Smooth muscle cell (in vitro differentiated cells): ENCODE measurements around the gene FABP2. TPM values are rescaled to one million over a fixed set of nuclear protein-coding genes. Genes with fewer than 3 reads are reported as not detected.

Source experiments
- DNase-seq: peaks from one replicate; lab custom pipeline; 2025; ENCODE audit not compliant: unreplicated experiment; lab: John Stamatoyannopoulos, UW
- H2AFZ ChIP-seq: fragments of 200-600 bp; sonication (generic); 2 replicates; pipeline ENCODE4 v1.6.0; 2016; ENCODE audit warnings: antibody characterized with exemption, low read depth, mild to moderate bottlenecking
- H3F3A ChIP-seq: fragments of 200-600 bp; sonication (generic); 2 replicates; pipeline ENCODE4 v1.6.0; 2017; ENCODE audit warnings: antibody characterized with exemption, low read depth
- H3K27ac ChIP-seq: fragments of 200-600 bp; sonication (generic); 2 replicates; pipeline ENCODE4 v1.5.1; 2016; ENCODE audit warnings: low read depth, mild to moderate bottlenecking
- H3K27me3 ChIP-seq: fragments of 200-600 bp; sonication (generic); 2 replicates; pipeline ENCODE4 v1.6.1; 2016; ENCODE audit warnings: low read depth, mild to moderate bottlenecking
- H3K36me3 ChIP-seq: fragments of 200-600 bp; sonication (generic); 2 replicates; pipeline ENCODE4 v1.5.1; 2016; ENCODE audit warnings: low read depth
- H3K4me1 ChIP-seq: fragments of 200-600 bp; sonication (generic); 2 replicates; pipeline ENCODE4 v1.5.1; 2016; ENCODE audit warnings: low read depth
- H3K4me2 ChIP-seq: fragments of 200-600 bp; sonication (generic); 2 replicates; pipeline ENCODE4 v1.6.0; 2016; ENCODE audit warnings: mild to moderate bottlenecking
- H3K4me3 ChIP-seq: fragments of 200-600 bp; sonication (generic); 2 replicates; pipeline ENCODE4 v1.5.1; 2016; ENCODE audit warnings: mild to moderate bottlenecking
- H3K79me2 ChIP-seq: fragments of 200-600 bp; sonication (generic); 2 replicates; pipeline ENCODE4 v1.6.0; 2016; ENCODE audit warnings: low read depth, mild to moderate bottlenecking
- H3K9ac ChIP-seq: fragments of 200-600 bp; sonication (generic); 2 replicates; pipeline ENCODE4 v1.6.0; 2016; ENCODE audit warnings: low read depth
- H3K9me3 ChIP-seq: fragments of 200-600 bp; sonication (generic); replicated peaks from 2 replicates; pipeline ENCODE4 v1.5.1; 2016; ENCODE audit warnings: low read depth
- H4K20me1 ChIP-seq: fragments of 200-600 bp; sonication (generic); 2 replicates; pipeline ENCODE4 v1.6.0; 2016; ENCODE audit warnings: low read depth
- CTCF ChIP-seq: fragments of 200-600 bp; sonication (generic); IDR thresholded peaks from 2 replicates; pipeline ENCODE4 v1.5.1; 2017; ENCODE audit warnings: borderline replicate concordance, mild to moderate bottlenecking, antibody characterized with exemption; ENCODE audit not compliant: insufficient read depth, poor library complexity, severe bottlenecking
- WGBS: methylation state at CpG from one replicate; pipeline ENCODE4 v1.1.7; 2016; ENCODE audit warnings: low lambda C conversion rate; 5-methylcytosine and 5-hydroxymethylcytosine counted together
- polyA plus RNA-seq: library from polyadenylated mRNA; unstranded; fragments of >200 nt; fragmentation: Nextera tagmentation; extraction: Ambion mirVana; gene quantifications from 2 replicates; pipeline ENCODE4 v1.2.1, GENCODE V29; 2016
- total RNA-seq: library from RNA; depleted of rRNA; stranded (reverse); fragments of >200 nt; gene quantifications from 2 replicates; pipeline ENCODE4 v1.2.3, GENCODE V29; 2014

FABP2 gene
- total and polyA plus RNA-seq, 2 experiments from 2014 or later, result not detected

- Histone ChIP-seq H2AFZ (peak overlapping the region; percentile 89), H3K27me3 (no peaks in the 10 kb centered on the region), H3K27ac (peak overlapping the region; percentile 86), H3K4me2 (peak overlapping the region; percentile 96), H3K4me3 (peak overlapping the region; percentile 80), H3K36me3 (no peaks in the 10 kb centered on the region), H3F3A (no peaks in the 10 kb centered on the region), H3K9ac (peak overlapping the region; percentile 88), H3K4me1 (peaks cover 14% of the 10 kb centered on the region), H4K20me1 (peaks cover 33% of the 10 kb centered on the region), H3K9me3 (no peaks in the 10 kb centered on the region), H3K79me2 (peaks cover 36% of the 10 kb centered on the region)
- no peak for DNase-seq
- no peak for TF ChIP-seq CTCF
- 9% methylated on average over 2 of the region's 2 CpGs for WGBS
These were observed 22.7 kb downstream of the FABP2 start for GRCh38 chr4:119299260-119299671.

DNA sequence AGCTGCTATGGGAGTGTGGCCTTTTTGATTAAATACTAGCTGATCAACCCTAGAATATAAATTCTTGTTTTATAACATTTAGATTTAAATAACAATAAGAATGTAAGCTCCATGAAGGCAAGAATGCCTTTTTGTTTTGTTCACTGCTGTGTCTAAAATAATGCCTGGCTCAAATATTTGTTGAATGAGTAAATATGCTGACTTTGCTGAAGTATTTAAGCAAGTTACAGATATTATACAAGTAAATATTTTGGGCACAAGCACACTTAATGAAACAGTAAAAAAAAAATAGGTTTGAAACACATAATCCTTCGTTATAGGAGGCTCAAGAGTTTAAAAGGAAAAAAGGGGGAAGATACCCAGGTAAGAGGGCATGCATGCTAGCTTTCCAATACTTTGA, 24.1 kb downstream of the FABP2 start:
- Histone ChIP-seq H3K4me1 (peaks cover 14% of the 10 kb centered on the region), H4K20me1 (peaks cover 33% of the 10 kb centered on the region), H3K9ac (no peak overlapping the region), H3K4me3 (peak overlapping the region; percentile 80), H3K27ac (peak overlapping the region; percentile 86), H2AFZ (no peak overlapping the region), H3F3A (no peaks in the 10 kb centered on the region), H3K9me3 (no peaks in the 10 kb centered on the region), H3K4me2 (peak overlapping the region; percentile 96), H3K36me3 (no peaks in the 10 kb centered on the region), H3K27me3 (no peaks in the 10 kb centered on the region), H3K79me2 (peaks cover 36% of the 10 kb centered on the region)
- no peak for TF ChIP-seq CTCF
- no peak for DNase-seq
- WGBS, result 97% methylated on average over 1 of the region's 1 CpG

DNA sequence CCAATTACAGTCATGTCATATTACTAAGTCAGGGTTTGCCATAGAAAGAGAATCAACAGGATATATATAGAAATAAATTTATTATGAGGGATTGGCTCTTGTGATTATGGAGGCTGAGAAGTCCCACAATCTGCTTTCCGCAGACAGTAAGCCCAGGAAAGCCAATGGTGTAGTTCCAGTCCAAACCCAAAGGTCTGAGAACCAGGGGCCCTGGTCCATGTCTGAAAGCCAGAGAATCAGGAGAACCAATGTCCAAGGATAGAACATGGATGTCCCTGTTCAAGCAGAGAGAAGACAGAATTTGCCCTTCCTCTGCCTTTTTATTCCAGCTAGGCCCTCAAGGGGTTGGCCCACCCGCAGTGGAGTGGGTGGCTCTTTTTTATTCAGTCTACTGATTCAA, 25.6 kb downstream of the FABP2 start:
- H3K4me2 ChIP-seq, result peak overlapping the region; percentile 30
- H3F3A ChIP-seq, result no peaks in the 10 kb centered on the region
- H3K4me3 ChIP-seq, result no peak overlapping the region
- no peak for DNase-seq
- H3K27ac ChIP-seq, result no peak overlapping the region
- WGBS, result 95% methylated on average over 2 of the region's 2 CpGs
- H3K4me1 ChIP-seq, result peaks cover 14% of the 10 kb centered on the region
- H2AFZ ChIP-seq, result no peak overlapping the region
- no peaks in the 10 kb centered on the region for H3K27me3 ChIP-seq
- no peak for TF ChIP-seq CTCF
- H3K79me2 ChIP-seq, result peaks cover 36% of the 10 kb centered on the region
- H3K9ac ChIP-seq, result no peak overlapping the region
- H4K20me1 ChIP-seq, result peaks cover 33% of the 10 kb centered on the region
- no peaks in the 10 kb centered on the region for H3K36me3 ChIP-seq
- H3K9me3 ChIP-seq, result no peaks in the 10 kb centered on the region

- H3K4me3 ChIP-seq, result no peak overlapping the region
- no peak overlapping the region for H3K9ac ChIP-seq
- no peaks in the 10 kb centered on the region for H3K27me3 ChIP-seq
- peaks cover 3% of the 10 kb centered on the region for H4K20me1 ChIP-seq
- H3K4me1 ChIP-seq, result peaks cover 7% of the 10 kb centered on the region
- no peak for DNase-seq
- H3K36me3 ChIP-seq, result no peaks in the 10 kb centered on the region
- no peak overlapping the region for H2AFZ ChIP-seq
- no peak overlapping the region for H3K27ac ChIP-seq
- no peaks in the 10 kb centered on the region for H3K79me2 ChIP-seq
- peaks cover 3% of the 10 kb centered on the region for H3F3A ChIP-seq
- WGBS, result 90% methylated on average over 1 of the region's 1 CpG
- no peak overlapping the region for H3K4me2 ChIP-seq
- TF ChIP-seq CTCF, result no peak
- H3K9me3 ChIP-seq, result no peaks in the 10 kb centered on the region
These were observed 31.3 kb downstream of the FABP2 start for GRCh38 chr4:119290598-119290997.
